Mammary epithelial cell (primary cell): ENCODE measurements around the gene GPC5.

Experiments used
- CTCF ChIP-seq, 2 donors: IDR thresholded peaks in 1 of 2; conservative IDR thresholded peaks in 1 of 2; 2 replicates each; pipeline ENCODE4 v1.5.1; 2011 to 2012; ENCODE audit warnings: inconsistent platforms in 2 of 2, low read length in 2 of 2, mild to moderate bottlenecking in 2 of 2, control low read depth in 1 of 2, low read depth in 1 of 2; ENCODE audit not compliant: insufficient read depth in 1 of 2; ENCODE audit errors: extremely low read depth in 1 of 2
- EZH2 ChIP-seq: IDR thresholded peaks from 2 replicates; pipeline ENCODE4 v1.6.1; 2012; ENCODE audit warnings: low read length, inconsistent platforms, borderline replicate concordance

GRCh38 chr13:92873029-92873428 lies 1474.6 kb downstream of the GPC5 start:
- TF ChIP-seq CTCF (conservative IDR thresholded peaks at IDR 0.05 in 1 of 2, IDR thresholded peaks at IDR 0.05 in 1 of 2; ENCODE audit: extremely low read depth in 1 of 2, insufficient read depth in 1 of 2, low read depth in 1 of 2, low read length in 2 of 2) (no peak), EZH2 (no peak)
